GM12878 (cell line): ENCODE results near the gene FAM222B. TPM values are rescaled to one million over a fixed set of nuclear protein-coding genes. Genes with fewer than 3 reads are reported as not detected.
A peak's percentile ranks its signal among the peaks of the same experiment; 100 is the strongest.

ENCODE experiments used
- ATAC-seq: fragments of 200-7000 bp; cut with Tn5 transposase; 3 replicates; pipeline ENCODE4 v1.9.1; 2020; ENCODE audit warnings: mild to moderate bottlenecking, moderate library complexity
- BruUV-seq: library from RNA; stranded (reverse); fragments of 400-500 nt; replicated peaks from 2 replicates; lab custom pipeline; 2021; lab: Mats Ljungman, UMichigan
- CTCF ChIA-PET: fragments of 300-600 bp; sonication (Branson Sonifier 250); formaldehyde crosslinking; extraction: SDS; loops from one replicate; lab custom pipeline; 2021; ENCODE audit warnings: inconsistent platforms; lab: Yijun Ruan, JAX
- POLR2A ChIA-PET: fragments of 350-600 bp; formaldehyde crosslinking; extraction: SDS; loops from one replicate; lab custom pipeline; 2021; ENCODE audit warnings: inconsistent platforms; lab: Charles Lee
- RAD21 ChIA-PET: fragments of 300-600 bp; sonication (Branson Sonifier 250); formaldehyde crosslinking; loops from one replicate; lab custom pipeline; 2023; ENCODE audit warnings: antibody characterized with exemption; ENCODE audit not compliant: unreplicated experiment; lab: Charles Lee
- SMC1A ChIA-PET: fragments of 300-600 bp; sonication (Branson Sonifier 250); formaldehyde crosslinking; loops from one replicate; lab custom pipeline; 2023; ENCODE audit not compliant: unreplicated experiment, uncharacterized antibody; lab: Charles Lee
- DNase-seq: peaks from one replicate; pipeline ENCODE4 v3.0.0-alpha.2; 2011; ENCODE audit warnings: low read depth, low spot score
- FAIRE-seq: peaks from 3 replicates; lab custom pipeline; 2011; peaks lifted over from hg19 to GRCh38; lab: Jason Lieb, UNC
- H2AFZ ChIP-seq: 2 replicates; pipeline ENCODE4 v1.6.0; 2011; ENCODE audit warnings: low read depth, low read length, control low read depth; ENCODE audit not compliant: control insufficient read depth
- H3K27ac ChIP-seq: 2 replicates; pipeline ENCODE4 v1.5.1; 2011; ENCODE audit warnings: control low read depth; ENCODE audit not compliant: control insufficient read depth, insufficient read depth
- H3K27me3 ChIP-seq, 2 experiments: replicated peaks in 1 of 2; 2 replicates each; pipeline versions ENCODE4 v1.6.0 to v1.6.1; 2011; ENCODE audit warnings: low read length in 1 of 2; ENCODE audit not compliant: control insufficient read depth in 2 of 2, insufficient read depth in 2 of 2
- H3K36me3 ChIP-seq, 2 experiments: 2 replicates each; pipeline ENCODE4 v1.5.1; 2011; ENCODE audit warnings: low read length in 1 of 2; ENCODE audit not compliant: control insufficient read depth in 2 of 2, insufficient read depth in 2 of 2
- H3K4me1 ChIP-seq: 2 replicates; pipeline ENCODE4 v1.6.1; 2011; ENCODE audit warnings: mild to moderate bottlenecking, low read length, moderate library complexity, mixed read lengths; ENCODE audit not compliant: control insufficient read depth, insufficient read depth
- H3K4me2 ChIP-seq: 2 replicates; pipeline ENCODE4 v1.6.0; 2011; ENCODE audit warnings: control low read depth; ENCODE audit not compliant: control insufficient read depth, insufficient read depth
- H3K4me3 ChIP-seq: fragments of 200-600 bp; sonication (generic); 2 replicates; pipeline ENCODE4 v1.5.1; 2016
- H3K79me2 ChIP-seq: 2 replicates; pipeline ENCODE4 v1.6.0; 2011; ENCODE audit warnings: low read length; ENCODE audit not compliant: control insufficient read depth, insufficient read depth
- H3K9ac ChIP-seq: 2 replicates; pipeline ENCODE4 v1.8.0; 2011; ENCODE audit warnings: low read length, control low read depth, mixed read lengths; ENCODE audit not compliant: control insufficient read depth, insufficient read depth
- H3K9me3 ChIP-seq: replicated peaks from 3 replicates; pipeline ENCODE4 v1.5.1; 2011; ENCODE audit warnings: mild to moderate bottlenecking, low read length; ENCODE audit not compliant: control insufficient read depth, insufficient read depth
- H4K20me1 ChIP-seq: 2 replicates; pipeline ENCODE4 v1.6.0; 2011; ENCODE audit not compliant: control insufficient read depth, insufficient read depth
- BCL3 ChIP-seq: IDR thresholded peaks from 2 replicates; pipeline ENCODE4 v1.6.1; 2011; ENCODE audit warnings: borderline replicate concordance, low read depth, mild to moderate bottlenecking, moderate library complexity, low read length; ENCODE audit not compliant: insufficient read depth, poor library complexity, severe bottlenecking
- CTCF ChIP-seq, 3 experiments: IDR thresholded peaks in 2 of 3; conservative IDR thresholded peaks in 1 of 3; 2 replicates each; pipeline ENCODE4 v1.5.1; 2011; ENCODE audit warnings: low read depth in 3 of 3, low read length in 3 of 3, mild to moderate bottlenecking in 3 of 3, control low read depth in 2 of 3, moderate library complexity in 2 of 3, inconsistent platforms in 1 of 3, mixed read lengths in 1 of 3; ENCODE audit not compliant: control insufficient read depth in 2 of 3, insufficient read depth in 1 of 3; ENCODE audit errors: extremely low read depth in 1 of 3
- E2F4 ChIP-seq: IDR thresholded peaks from 2 replicates; pipeline ENCODE4 v1.6.1; 2012; ENCODE audit warnings: low read depth, low read length, improper control_type of control experiment
- ELK1 ChIP-seq: IDR thresholded peaks from 2 replicates; pipeline ENCODE4 v1.6.1; 2012; ENCODE audit warnings: low read depth, low read length, improper control_type of control experiment
- HDGF ChIP-seq: fragments of 450-650 bp; IDR thresholded peaks from 2 replicates; pipeline ENCODE4 v1.6.1; 2016; ENCODE audit warnings: antibody characterized with exemption
- LARP7 ChIP-seq: fragments of 450-650 bp; IDR thresholded peaks from 2 replicates; pipeline ENCODE4 v1.6.1; 2017; ENCODE audit warnings: mild to moderate bottlenecking
- NFYB ChIP-seq: IDR thresholded peaks from 2 replicates; pipeline ENCODE4 v1.6.1; 2011; ENCODE audit warnings: low read depth, mild to moderate bottlenecking, low read length, improper control_type of control experiment, moderate library complexity; ENCODE audit not compliant: insufficient read depth
- NR2F1 ChIP-seq: fragments of 450-650 bp; conservative IDR thresholded peaks from 2 replicates; pipeline ENCODE4 v1.6.1; 2017; ENCODE audit warnings: mild to moderate bottlenecking
- PAX5 ChIP-seq: IDR thresholded peaks from 2 replicates; pipeline ENCODE4 v1.6.1; 2011; ENCODE audit warnings: low read depth, low read length, borderline replicate concordance
- POLR2AphosphoS2 ChIP-seq: IDR thresholded peaks from 2 replicates; pipeline ENCODE4 v1.6.1; 2011; ENCODE audit warnings: low read depth, mild to moderate bottlenecking, low read length, improper control_type of control experiment, moderate library complexity
- TARDBP ChIP-seq: IDR thresholded peaks from 2 replicates; pipeline ENCODE4 v1.6.1; 2016; ENCODE audit warnings: borderline replicate concordance
- ZNF384 ChIP-seq: IDR thresholded peaks from 2 replicates; pipeline ENCODE4 v1.6.1; 2012; ENCODE audit warnings: low read depth, mild to moderate bottlenecking, low read length, improper control_type of control experiment, borderline replicate concordance
- WGBS: methylation state at CpG from one replicate; pipeline ENCODE4 v1.1.6; 2016; ENCODE audit warnings: low lambda C conversion rate; ENCODE audit not compliant: insufficient replicate concordance, insufficient coverage; ENCODE audit errors: missing lambda C conversion rate; 5-methylcytosine and 5-hydroxymethylcytosine counted together
- in situ Hi-C: fragments of 300-500 bp; cut with MboI; formaldehyde crosslinking; loops from 9 replicates; pipeline ENCODE4 v1.14.3; 2018; ENCODE audit warnings: mixed read lengths
- intact Hi-C: fragments of 100-400 bp; cut with micrococcal nuclease; formaldehyde crosslinking; loops from one replicate; pipeline ENCODE4 v1.14.2; 2022; ENCODE audit not compliant: unreplicated experiment
- polyA plus RNA-seq, 11 experiments: library from polyadenylated mRNA; depleted of rRNA in 4 of 11; unstranded in 6 of 11; stranded (reverse) in 5 of 11; fragments of >200 nt; fragmentation: Nextera tagmentation in 4 of 11; fragmentation: Illumina TruSeq in 1 of 11; extraction: Ambion mirVana in 4 of 11; extraction: Trizol in 1 of 11; gene quantifications; 1 replicate in 1 of 11; 2 replicates in 10 of 11; pipeline versions ENCODE4 v1.2.1 to v1.2.3, GENCODE V29; 2011 to 2016; ENCODE audit warnings: inconsistent platforms in 2 of 11, missing spikeins in 2 of 11, low read depth in 1 of 11
- total RNA-seq, 4 experiments: library from RNA; depleted of rRNA in 3 of 4; stranded (reverse); fragments of >200 nt in 3 of 4; fragmentation: Illumina TruSeq in 1 of 4; extraction: Trizol in 1 of 4; gene quantifications; 2 replicates each; pipeline versions ENCODE4 v1.2.1 to v1.2.3, GENCODE V29; 2013 to 2021

The FAM222B gene
- total and polyA plus RNA-seq, 10 of the 15 experiments (the other 5 are each of a cell fraction or from before 2014, with no cell fraction given), result 2.8 to 18.3 (median 6.4) TPM

GRCh38 chr17:28715217-28715616, 127.4 kb downstream of the FAM222B start (continued):
- TF ChIP-seq LARP7 (no peak), E2F4 (no peak), NFYB (no peak), ZNF384 (no peak), BCL3 (no peak), HDGF (no peak), PAX5 (no peak), POLR2AphosphoS2 (no peak), ELK1 (no peak), NR2F1 (no peak)

- DNase-seq (no peak), FAIRE-seq (no peak), ATAC-seq (no peak)
- WGBS, result 8% methylated on average over 3 of the region's 3 CpGs
- TF ChIP-seq CTCF (IDR thresholded peaks at IDR 0.05 in 2 of 3, conservative IDR thresholded peaks at IDR 0.05 in 1 of 3; ENCODE audit: control insufficient read depth in 2 of 3, extremely low read depth in 1 of 3, insufficient read depth in 1 of 3, low read depth in 3 of 3, low read length in 3 of 3), result peak in 2 of 3 experiments; percentile 10 to 13; a peak in 1 of 6 replicates
- TF ChIP-seq TARDBP, result no peak
- peaks cover 4% of the 10 kb centered on the region; the same call in 1 of the 2 replicates for H3K79me2 ChIP-seq
- ChIA-PET CTCF (interaction anchor here (0.7 kb wide), 2 partner anchors 13 to 52 kb away, joined by 3 read pairs; no protein-coding TSS in a partner anchor), SMC1A (no interaction called here), POLR2A (no interaction called here), RAD21 (no interaction called here)
- no peaks in the 10 kb centered on the region for H4K20me1 ChIP-seq
- in situ Hi-C loops, result no loop called here
- no peak overlapping the region for H2AFZ ChIP-seq
- H3K9me3 ChIP-seq, result no peaks in the 10 kb centered on the region
- H3K4me1 ChIP-seq, result peaks cover 14% of the 10 kb centered on the region
- no TSS peak for BruUV-seq
- intact Hi-C loops, result loop anchor here (10.0 kb wide), 1 partner anchor 159 kb away; the partner anchor contains the start of gene UNC119
- H3K4me3 ChIP-seq, result no peak overlapping the region
- no peak overlapping the region for H3K9ac ChIP-seq
- H3K27me3 ChIP-seq, result no peaks in the 10 kb centered on the region
- no peaks in the 10 kb centered on the region; a peak in 1 of 4 replicates for H3K36me3 ChIP-seq
- no peak overlapping the region for H3K27ac ChIP-seq
- no peak overlapping the region for H3K4me2 ChIP-seq
These were observed 128.3 kb downstream of the FAM222B start for GRCh38 chr17:28714281-28714680.
